ENCODE data around the gene HEMK1.

The HEMK1 gene

GRCh38 chr3:50617911-50618481, 48.7 kb downstream of the HEMK1 start:
- Histone ChIP-seq H3K36me3 (ENCODE audit: insufficient read depth, low read length) (no peaks in the 10 kb centered on the region), H3K9ac (ENCODE audit: low read length) (peak overlapping the region; percentile 79; the same call in 1 of the 2 replicates), H3K27me3 (ENCODE audit: insufficient read depth, low read length) (no peaks in the 10 kb centered on the region), H3K79me2 (ENCODE audit: insufficient read depth, low read length) (no peaks in the 10 kb centered on the region), H3K9me3 (ENCODE audit: low read length) (no peaks in the 10 kb centered on the region), H3K9me2 (ENCODE audit: low read depth, low read length) (no peaks in the 10 kb centered on the region), H2AFZ (ENCODE audit: low read length) (no peak overlapping the region), H3K27ac (ENCODE audit: low read depth, low read length, poor library complexity, severe bottlenecking) (no peak overlapping the region), H4K20me1 (ENCODE audit: insufficient read depth, low read length) (no peaks in the 10 kb centered on the region), H3K4me2 (ENCODE audit: low read length) (peak overlapping the region; percentile 98), H3K4me3 (ENCODE audit: low read depth, low read length, poor library complexity, severe bottlenecking) (peak overlapping the region; percentile 80), H3K4me1 (ENCODE audit: insufficient read depth, low read length, severe bottlenecking) (peaks cover 18% of the 10 kb centered on the region), H3F3A (ENCODE audit: insufficient read depth, low read length) (no peaks in the 10 kb centered on the region)
- TF ChIP-seq EZH2 (IDR thresholded peaks at IDR 0.05; ENCODE audit: borderline replicate concordance, low read length) = no peak
- TF ChIP-seq, protein P1, sequence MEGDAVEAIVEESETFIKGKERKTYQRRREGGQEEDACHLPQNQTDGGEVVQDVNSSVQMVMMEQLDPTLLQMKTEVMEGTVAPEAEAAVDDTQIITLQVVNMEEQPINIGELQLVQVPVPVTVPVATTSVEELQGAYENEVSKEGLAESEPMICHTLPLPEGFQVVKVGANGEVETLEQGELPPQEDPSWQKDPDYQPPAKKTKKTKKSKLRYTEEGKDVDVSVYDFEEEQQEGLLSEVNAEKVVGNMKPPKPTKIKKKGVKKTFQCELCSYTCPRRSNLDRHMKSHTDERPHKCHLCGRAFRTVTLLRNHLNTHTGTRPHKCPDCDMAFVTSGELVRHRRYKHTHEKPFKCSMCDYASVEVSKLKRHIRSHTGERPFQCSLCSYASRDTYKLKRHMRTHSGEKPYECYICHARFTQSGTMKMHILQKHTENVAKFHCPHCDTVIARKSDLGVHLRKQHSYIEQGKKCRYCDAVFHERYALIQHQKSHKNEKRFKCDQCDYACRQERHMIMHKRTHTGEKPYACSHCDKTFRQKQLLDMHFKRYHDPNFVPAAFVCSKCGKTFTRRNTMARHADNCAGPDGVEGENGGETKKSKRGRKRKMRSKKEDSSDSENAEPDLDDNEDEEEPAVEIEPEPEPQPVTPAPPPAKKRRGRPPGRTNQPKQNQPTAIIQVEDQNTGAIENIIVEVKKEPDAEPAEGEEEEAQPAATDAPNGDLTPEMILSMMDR (IDR thresholded peaks at IDR 0.05; ENCODE audit: low read length) = no peak

DNA sequence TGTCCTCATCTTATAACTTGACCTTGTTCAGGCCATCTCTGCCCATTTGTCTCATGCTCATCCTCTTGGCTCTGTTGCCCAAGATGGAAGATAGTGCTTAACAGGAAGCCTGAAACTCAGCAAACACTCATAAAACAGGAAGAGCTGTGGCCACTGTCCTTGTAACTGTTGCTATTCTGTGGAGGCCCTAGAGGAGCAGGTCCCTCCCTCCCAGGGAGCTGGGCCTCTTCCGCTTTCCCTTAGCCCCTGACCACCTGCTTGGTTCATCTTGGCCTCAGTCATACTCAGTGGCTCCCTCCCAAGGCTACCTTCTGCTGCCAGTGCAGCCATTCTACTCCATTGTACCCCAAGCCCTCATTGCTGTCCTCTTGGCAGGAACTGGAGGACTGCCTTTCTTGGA, 51.1 kb downstream of the HEMK1 start:
- Histone ChIP-seq H3F3A (ENCODE audit: insufficient read depth, low read length) (no peaks in the 10 kb centered on the region), H4K20me1 (ENCODE audit: insufficient read depth, low read length) (no peaks in the 10 kb centered on the region), H3K9me2 (ENCODE audit: low read depth, low read length) (no peaks in the 10 kb centered on the region), H3K4me2 (ENCODE audit: low read length) (no peak overlapping the region), H3K36me3 (ENCODE audit: insufficient read depth, low read length) (no peaks in the 10 kb centered on the region), H3K4me3 (ENCODE audit: low read depth, low read length, poor library complexity, severe bottlenecking) (no peak overlapping the region), H2AFZ (ENCODE audit: low read length) (no peak overlapping the region), H3K4me1 (ENCODE audit: insufficient read depth, low read length, severe bottlenecking) (peaks cover 18% of the 10 kb centered on the region), H3K79me2 (ENCODE audit: insufficient read depth, low read length) (no peaks in the 10 kb centered on the region), H3K27ac (ENCODE audit: low read depth, low read length, poor library complexity, severe bottlenecking) (no peak overlapping the region), H3K27me3 (ENCODE audit: insufficient read depth, low read length) (no peaks in the 10 kb centered on the region), H3K9ac (ENCODE audit: low read length) (no peak overlapping the region), H3K9me3 (ENCODE audit: low read length) (no peaks in the 10 kb centered on the region)
- TF ChIP-seq EZH2 (IDR thresholded peaks at IDR 0.05; ENCODE audit: borderline replicate concordance, low read length) = no peak

DNA sequence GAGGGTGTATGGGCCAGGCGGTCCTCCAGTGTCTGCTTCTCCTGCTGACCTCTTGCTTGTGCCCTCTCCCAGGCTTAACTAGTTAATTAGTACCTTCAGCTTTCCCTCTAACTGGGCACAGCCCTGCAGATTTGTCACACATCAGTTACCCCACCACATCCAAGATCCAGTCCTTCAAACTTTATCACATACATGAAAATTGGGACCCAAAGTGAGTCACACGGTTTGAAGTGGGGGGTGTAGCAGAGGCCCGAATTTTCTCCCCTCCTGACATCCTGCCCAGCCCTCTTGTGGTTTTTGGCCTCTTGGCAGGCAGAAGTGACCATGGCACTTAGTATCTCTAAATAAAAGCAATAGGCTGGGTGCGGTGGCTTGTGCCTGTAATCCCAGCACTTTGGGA, 51.5 kb downstream of the HEMK1 start:
- Histone ChIP-seq H3K4me3 (ENCODE audit: low read depth, low read length, poor library complexity, severe bottlenecking) (no peak overlapping the region), H3F3A (ENCODE audit: insufficient read depth, low read length) (no peaks in the 10 kb centered on the region), H3K9ac (ENCODE audit: low read length) (no peak overlapping the region), H2AFZ (ENCODE audit: low read length) (no peak overlapping the region), H3K9me3 (ENCODE audit: low read length) (no peaks in the 10 kb centered on the region), H3K27ac (ENCODE audit: low read depth, low read length, poor library complexity, severe bottlenecking) (no peak overlapping the region), H3K4me2 (ENCODE audit: low read length) (no peak overlapping the region), H3K36me3 (ENCODE audit: insufficient read depth, low read length) (no peaks in the 10 kb centered on the region), H4K20me1 (ENCODE audit: insufficient read depth, low read length) (no peaks in the 10 kb centered on the region), H3K4me1 (ENCODE audit: insufficient read depth, low read length, severe bottlenecking) (peaks cover 18% of the 10 kb centered on the region), H3K79me2 (ENCODE audit: insufficient read depth, low read length) (no peaks in the 10 kb centered on the region), H3K9me2 (ENCODE audit: low read depth, low read length) (no peaks in the 10 kb centered on the region), H3K27me3 (ENCODE audit: insufficient read depth, low read length) (no peaks in the 10 kb centered on the region)
- no peak for TF ChIP-seq EZH2 (IDR thresholded peaks at IDR 0.05; ENCODE audit: borderline replicate concordance, low read length)
- TF ChIP-seq, protein P1 (IDR thresholded peaks at IDR 0.05; ENCODE audit: low read length) = no peak

- Histone ChIP-seq H4K20me1 (ENCODE audit: insufficient read depth, low read length) (no peaks in the 10 kb centered on the region), H3K9me3 (ENCODE audit: low read length) (no peaks in the 10 kb centered on the region), H3K27me3 (ENCODE audit: insufficient read depth, low read length) (no peaks in the 10 kb centered on the region), H3K9ac (ENCODE audit: low read length) (no peak overlapping the region), H3K4me1 (ENCODE audit: insufficient read depth, low read length, severe bottlenecking) (peaks cover 3% of the 10 kb centered on the region), H3K9me2 (ENCODE audit: low read depth, low read length) (no peaks in the 10 kb centered on the region), H3K36me3 (ENCODE audit: insufficient read depth, low read length) (no peaks in the 10 kb centered on the region), H3K79me2 (ENCODE audit: insufficient read depth, low read length) (no peaks in the 10 kb centered on the region), H2AFZ (ENCODE audit: low read length) (no peak overlapping the region), H3F3A (ENCODE audit: insufficient read depth, low read length) (no peaks in the 10 kb centered on the region), H3K4me3 (ENCODE audit: low read depth, low read length, poor library complexity, severe bottlenecking) (no peak overlapping the region), H3K27ac (ENCODE audit: low read depth, low read length, poor library complexity, severe bottlenecking) (no peak overlapping the region), H3K4me2 (ENCODE audit: low read length) (no peak overlapping the region)
- TF ChIP-seq, protein P1 (IDR thresholded peaks at IDR 0.05; ENCODE audit: low read length) = no peak
- TF ChIP-seq EZH2 (IDR thresholded peaks at IDR 0.05; ENCODE audit: borderline replicate concordance, low read length) = no peak
These were observed 53.6 kb downstream of the HEMK1 start for GRCh38 chr3:50622881-50623280.

Data from OCI-LY1 (cell line).